GM18520 (cell line): ENCODE results near the gene PECR.
A peak's percentile ranks its signal among the peaks of the same experiment; 100 is the strongest.

Experiments used
- ATAC-seq: cut with Tn5 transposase; IDR thresholded peaks from one replicate; pipeline ENCODE4 v1.9.1; 2021; ENCODE audit not compliant: unreplicated experiment

PECR gene

GRCh38 chr2:216072473-216072872 lies 9.1 kb downstream of the PECR start:
- no peak for ATAC-seq

DNA sequence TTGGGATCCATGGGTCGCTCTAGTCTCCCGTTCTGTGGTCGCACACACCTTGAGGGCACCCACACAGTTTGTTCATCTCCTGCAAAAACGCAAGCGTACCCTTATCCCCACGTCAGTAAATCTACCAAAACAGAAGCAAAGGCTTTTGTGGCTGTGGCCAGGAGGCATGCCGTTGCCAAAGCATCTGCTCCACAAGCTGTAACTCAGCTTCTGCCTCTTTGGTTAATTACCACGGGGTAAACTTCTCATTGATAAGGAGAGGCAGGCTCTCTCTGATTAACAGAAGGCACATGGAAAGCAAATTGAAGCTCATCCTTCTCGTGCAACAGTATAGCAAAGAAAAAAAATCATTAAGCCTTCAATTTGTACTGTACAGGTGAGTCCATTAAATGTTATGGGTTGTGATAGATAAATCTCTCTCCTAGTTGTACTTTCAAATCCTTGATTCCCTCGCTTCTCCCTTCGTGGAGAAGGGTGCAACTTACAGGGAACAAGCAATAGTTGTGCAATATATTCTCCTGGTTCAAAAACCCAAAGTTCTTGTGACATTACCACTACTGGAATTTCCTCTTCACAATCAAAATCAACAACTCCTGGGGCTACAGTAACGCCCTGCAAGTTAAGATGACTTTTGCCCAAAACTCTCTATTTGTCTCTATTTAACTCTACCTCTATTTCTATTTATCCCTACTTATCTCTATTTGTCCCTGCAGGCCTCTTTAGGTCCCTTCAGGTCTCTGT lies 10.3 kb downstream of the PECR start:
- no peak for ATAC-seq

- ATAC-seq, result no peak
Observed at GRCh38 chr2:216070195-216070594, 11.4 kb downstream of the PECR start.

- no peak for ATAC-seq
Observed at GRCh38 chr2:216069028-216069427, 12.6 kb downstream of the PECR start.

GRCh38 chr2:216066230-216066629 lies 15.4 kb downstream of the PECR start:
- no peak for ATAC-seq

- ATAC-seq, result no peak
Observed at GRCh38 chr2:216064665-216065064, 16.9 kb downstream of the PECR start.

GRCh38 chr2:216064014-216064630 lies 17.5 kb downstream of the PECR start:
- ATAC-seq, result no peak

DNA sequence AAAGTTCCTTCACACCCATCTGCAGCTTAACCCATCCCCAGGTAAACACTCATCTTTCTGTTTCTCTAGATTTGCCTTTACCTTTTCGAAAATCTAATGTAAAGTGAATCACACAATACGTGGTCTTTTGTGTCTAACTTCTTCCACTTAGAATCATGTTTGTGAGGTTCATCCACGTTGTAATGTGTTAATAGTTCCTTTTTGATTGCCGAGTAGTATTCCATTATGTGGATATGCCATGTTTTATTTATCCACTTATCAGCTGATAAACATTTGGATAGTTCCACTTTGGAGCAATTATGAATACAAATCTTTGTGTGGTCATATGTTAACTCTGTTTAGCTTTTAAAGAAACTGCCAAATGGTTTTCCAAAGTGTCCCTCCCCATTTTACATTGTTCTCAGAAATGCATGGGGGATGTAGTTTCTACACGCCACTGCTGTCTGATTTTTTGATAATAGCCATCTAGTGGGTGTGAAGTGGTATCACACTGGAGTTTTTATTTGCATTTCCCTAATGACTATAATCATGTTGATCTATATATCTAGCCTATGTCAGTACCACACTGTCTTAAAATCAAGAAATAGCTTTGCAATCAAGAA lies 22.3 kb downstream of the PECR start:
- ATAC-seq, result no peak

DNA sequence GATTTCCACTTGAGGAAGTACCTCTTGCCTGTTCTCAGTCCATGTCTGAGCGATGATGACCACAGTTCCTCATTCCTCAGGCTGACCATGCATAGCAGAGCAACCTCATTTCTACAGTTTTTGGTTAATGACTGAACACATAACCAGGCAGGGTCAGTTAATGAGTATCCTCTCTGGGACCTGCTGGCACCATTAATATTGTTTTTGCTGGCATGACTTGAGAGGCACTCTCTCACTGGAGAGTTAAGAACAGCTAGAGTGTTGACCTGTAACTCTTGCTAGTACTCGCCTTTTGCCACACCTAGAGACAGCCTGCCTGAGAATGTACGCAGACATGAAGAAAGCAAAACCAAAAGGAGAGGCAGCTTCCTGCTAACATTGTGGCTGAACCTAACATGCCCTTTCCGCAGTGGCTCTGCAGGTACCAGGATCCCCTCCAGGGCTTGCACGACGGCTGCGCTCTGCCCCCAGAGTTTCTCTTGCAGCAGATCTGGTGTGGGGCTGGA lies 23.9 kb downstream of the PECR start:
- peak; percentile 68 for ATAC-seq

DNA sequence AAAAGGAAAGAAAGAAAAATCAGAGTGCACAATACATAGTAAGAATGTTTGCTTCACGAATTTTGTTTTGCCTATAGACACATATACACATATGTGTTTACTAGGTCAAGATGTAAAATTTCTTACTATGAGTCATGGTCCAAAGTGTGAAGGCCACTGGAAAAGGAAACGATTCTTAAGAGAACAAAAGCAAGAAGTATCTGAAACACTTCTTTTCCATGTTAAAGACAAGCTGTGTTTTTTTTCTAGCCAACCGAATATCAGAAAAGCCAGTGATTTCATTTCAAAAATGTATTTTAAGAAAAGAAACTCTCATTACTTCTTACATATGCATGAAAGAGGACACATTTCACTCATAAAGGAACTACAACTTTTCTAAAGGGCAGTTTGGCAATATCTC lies 24.9 kb downstream of the PECR start:
- ATAC-seq, result peak; percentile 47

- no peak for ATAC-seq
Observed at GRCh38 chr2:216055680-216056079, 25.9 kb downstream of the PECR start.

DNA sequence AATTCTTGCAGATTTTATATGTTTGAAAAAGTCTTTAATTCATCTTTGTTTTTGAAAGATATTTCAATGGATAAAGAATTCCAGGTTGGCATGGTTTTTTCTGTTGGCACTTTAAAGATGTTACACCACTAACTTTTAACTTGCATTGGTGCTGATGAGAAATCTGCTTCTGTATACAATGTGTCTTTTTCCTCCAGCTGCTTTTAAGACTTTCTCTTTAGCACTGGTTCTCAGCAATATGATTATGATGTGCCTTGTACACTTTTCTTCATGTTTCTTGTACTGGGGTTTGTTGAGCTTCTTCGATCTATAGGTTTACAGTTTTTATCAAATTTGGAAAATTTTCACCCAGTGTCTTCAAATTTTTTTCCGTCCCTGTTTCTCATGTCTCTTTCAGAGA lies 29.2 kb downstream of the PECR start:
- ATAC-seq, result no peak

GRCh38 chr2:216051350-216051749 lies 30.3 kb downstream of the PECR start:
- ATAC-seq, result no peak

DNA sequence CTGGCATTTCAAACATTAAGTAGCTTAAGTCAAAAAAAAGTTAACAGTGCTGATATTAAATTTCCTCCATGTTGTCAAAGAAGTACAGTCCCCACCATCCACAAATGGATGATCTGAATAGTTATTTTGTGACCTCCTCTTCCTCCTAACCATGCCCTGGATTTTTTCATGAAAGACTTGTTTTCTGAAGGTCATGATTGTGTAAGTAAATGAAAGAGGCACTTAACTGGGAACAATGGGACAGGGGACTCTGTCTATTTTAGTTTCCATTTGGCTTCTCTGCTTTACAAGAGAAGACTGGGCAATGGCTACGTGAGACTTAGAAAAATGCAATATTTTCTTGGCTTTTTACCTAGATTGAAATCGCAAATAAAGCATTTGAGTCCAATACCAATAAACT lies 32.2 kb downstream of the PECR start:
- no peak for ATAC-seq

DNA sequence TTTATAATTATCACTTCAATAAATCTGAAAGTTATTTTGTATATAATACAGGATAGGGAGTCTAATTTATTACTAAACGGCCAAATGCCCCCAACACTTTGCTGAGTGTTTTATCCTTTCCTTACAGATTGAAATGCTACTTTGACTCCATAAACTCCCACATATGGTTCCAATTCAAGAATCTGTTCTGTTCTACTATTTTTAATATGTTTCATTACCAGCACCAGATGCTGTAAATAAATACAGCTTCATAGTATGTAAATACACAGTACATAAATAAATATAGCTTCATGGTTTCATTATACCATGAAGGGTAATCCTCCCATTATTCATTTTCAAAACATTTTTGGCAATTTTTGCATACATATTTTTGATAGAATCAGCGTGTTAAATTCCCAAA lies 34.2 kb downstream of the PECR start:
- no peak for ATAC-seq

DNA sequence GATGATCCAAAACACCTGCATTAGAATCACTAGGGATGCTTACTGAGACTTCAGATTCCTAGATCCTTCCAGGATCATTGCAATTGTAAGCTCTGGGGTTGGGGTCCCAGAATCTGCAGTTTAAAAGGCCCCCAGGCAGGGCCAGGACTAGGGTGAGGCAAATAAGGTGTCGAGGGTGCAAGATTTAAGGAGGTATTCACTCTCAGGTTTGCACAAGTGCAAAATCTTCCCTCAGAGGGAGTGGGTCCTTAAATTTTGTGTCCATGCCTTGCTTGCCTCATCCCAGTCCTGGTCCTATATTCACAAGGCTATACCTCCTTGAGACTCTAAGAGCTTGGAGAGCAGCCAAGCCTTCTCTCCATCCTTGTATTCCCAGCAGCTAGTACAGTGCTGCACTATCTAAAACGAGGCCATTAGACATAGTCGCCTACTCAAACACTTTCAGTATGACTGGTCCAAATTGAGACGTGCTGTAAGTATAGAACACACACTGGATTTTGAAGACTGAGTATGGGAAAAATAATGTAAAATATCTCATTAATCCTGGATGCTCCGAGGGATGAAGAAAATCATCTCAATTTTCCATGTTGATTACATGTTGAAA lies 36.6 kb downstream of the PECR start:
- peak; percentile 82 for ATAC-seq

GRCh38 chr2:216043949-216044348 lies 37.7 kb downstream of the PECR start:
- no peak for ATAC-seq

DNA sequence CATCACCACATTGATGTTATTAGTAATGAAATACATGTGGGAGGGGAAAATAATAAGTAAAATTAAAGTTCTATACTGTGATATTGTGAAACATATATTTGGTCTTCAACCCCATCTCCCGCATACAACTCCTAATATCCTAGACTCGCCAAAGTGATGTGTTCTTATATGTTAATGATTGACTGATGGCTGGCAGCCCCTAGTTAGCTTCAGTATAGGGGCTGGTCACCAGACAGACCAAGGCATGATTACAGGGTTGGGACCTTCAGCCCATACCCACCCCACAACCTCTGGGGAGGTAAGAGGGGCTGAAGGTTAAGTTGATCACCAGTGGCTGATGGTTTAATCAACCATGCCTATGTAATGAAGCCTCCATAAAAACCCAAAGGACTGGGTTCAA lies 40.2 kb downstream of the PECR start:
- no peak for ATAC-seq

- no peak for ATAC-seq
Observed at GRCh38 chr2:216039918-216040317, 41.7 kb downstream of the PECR start.

DNA sequence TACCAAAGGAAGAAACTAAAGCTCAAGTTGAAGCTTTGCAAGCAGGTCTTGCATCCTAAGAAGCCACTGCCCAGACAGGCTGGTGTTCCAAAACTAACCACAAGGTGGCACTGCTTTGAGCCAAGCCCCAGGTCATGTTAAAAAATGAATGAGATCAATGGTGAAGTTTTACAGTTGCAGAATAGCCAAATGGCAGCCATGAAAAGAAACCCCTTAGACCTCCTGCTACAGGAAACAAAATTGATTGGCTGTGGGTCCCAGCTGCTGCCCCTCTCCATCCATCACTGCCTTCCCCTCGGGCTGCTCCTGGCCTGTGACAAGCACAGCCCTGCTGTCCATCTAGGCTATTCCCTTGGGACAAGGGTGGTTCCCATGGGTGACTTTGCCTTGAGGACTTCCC lies 47.5 kb downstream of the PECR start:
- peak; percentile 31 for ATAC-seq

- ATAC-seq, result no peak
Observed at GRCh38 chr2:216033403-216033802, 48.2 kb downstream of the PECR start.
